Endothelial cell of umbilical vein (primary cell): ENCODE measurements around the gene ATAD2B. TPM values are rescaled to one million over a fixed set of nuclear protein-coding genes. Genes with fewer than 3 reads are reported as not detected.

ENCODE experiments used
- BruUV-seq: library from RNA; stranded (reverse); fragments of 400-500 nt; replicated peaks from 2 replicates; lab custom pipeline; 2021; lab: Mats Ljungman, UMichigan
- CTCF ChIA-PET: fragments of 300-600, 350-600 bp; sonication (Branson Sonifier 250); formaldehyde crosslinking; loops from one replicate; lab custom pipeline; 2021; ENCODE audit warnings: antibody characterized with exemption, inconsistent platforms; lab: Charles Lee
- POLR2A ChIA-PET: fragments of 300-600, 350-600 bp; sonication (Branson Sonifier 250); formaldehyde crosslinking; loops from one replicate; lab custom pipeline; 2021; ENCODE audit warnings: antibody characterized with exemption, inconsistent platforms; lab: Charles Lee
- DNase-seq: peaks from one replicate; pipeline ENCODE4 v3.0.0-alpha.2; 2011; ENCODE audit warnings: low read depth, low spot score
- FAIRE-seq: peaks from 2 replicates; lab custom pipeline; 2011; peaks lifted over from hg19 to GRCh38; lab: Jason Lieb, UNC
- H2AFZ ChIP-seq: 2 replicates; pipeline ENCODE4 v1.6.0; 2012; ENCODE audit warnings: low read depth, low read length, control low read depth, inconsistent platforms
- H3K27ac ChIP-seq: 2 replicates; pipeline ENCODE4 v1.5.1; 2011; ENCODE audit warnings: low read depth, mild to moderate bottlenecking, control low read depth, low read length, moderate library complexity; ENCODE audit not compliant: insufficient read depth
- H3K27me3 ChIP-seq, 2 experiments: 2 replicates each; pipeline versions ENCODE4 v1.6.0 to v1.6.1; 2011; ENCODE audit warnings: low read length in 2 of 2, mixed read lengths in 1 of 2; ENCODE audit not compliant: control insufficient read depth in 2 of 2, insufficient read depth in 2 of 2
- H3K36me3 ChIP-seq, 2 experiments: 2 replicates in 1 of 2; 3 replicates in 1 of 2; pipeline ENCODE4 v1.5.1; 2011; ENCODE audit warnings: low read length in 2 of 2, mild to moderate bottlenecking in 1 of 2, moderate library complexity in 1 of 2; ENCODE audit not compliant: control insufficient read depth in 2 of 2, insufficient read depth in 2 of 2; ENCODE audit errors: extremely low read depth in 1 of 2
- H3K4me1 ChIP-seq: 3 replicates; pipeline ENCODE4 v1.5.1; 2011; ENCODE audit warnings: mild to moderate bottlenecking, low read length; ENCODE audit not compliant: control insufficient read depth, insufficient read depth; ENCODE audit errors: extremely low read depth
- H3K4me2 ChIP-seq: 2 replicates; pipeline ENCODE4 v1.6.1; 2011; ENCODE audit warnings: low read length, control low read depth, mixed read lengths; ENCODE audit not compliant: insufficient read depth
- H3K4me3 ChIP-seq, 3 experiments: fragments of 200-600 bp in 1 of 3; sonication (generic), shearing (Covaris generic) in 1 of 3; replicated peaks in 1 of 3; 2 replicates each; pipeline ENCODE4 v1.5.1; 2011 to 2016; ENCODE audit warnings: control low read depth in 3 of 3, low read length in 3 of 3, mild to moderate bottlenecking in 2 of 3, inconsistent platforms in 1 of 3, low read depth in 1 of 3, moderate library complexity in 1 of 3; ENCODE audit not compliant: insufficient read depth in 1 of 3
- H3K79me2 ChIP-seq: 2 replicates; pipeline ENCODE4 v1.6.0; 2012; ENCODE audit warnings: low read length, inconsistent platforms; ENCODE audit not compliant: control insufficient read depth, insufficient read depth
- H3K9ac ChIP-seq: replicated peaks from 2 replicates; pipeline ENCODE3; 2011; ENCODE audit warnings: low read length, control low read depth; ENCODE audit not compliant: insufficient read depth; ENCODE audit errors: extremely low read depth
- H3K9me1 ChIP-seq: replicated peaks from 3 replicates; pipeline ENCODE4 v1.6.0; 2011; ENCODE audit warnings: mild to moderate bottlenecking, low read length; ENCODE audit not compliant: control insufficient read depth, insufficient read depth; ENCODE audit errors: extremely low read depth
- H3K9me3 ChIP-seq: replicated peaks from 2 replicates; pipeline ENCODE4 v1.5.1; 2012; ENCODE audit warnings: low read length, inconsistent platforms; ENCODE audit not compliant: control insufficient read depth, insufficient read depth
- H4K20me1 ChIP-seq: replicated peaks from 2 replicates; pipeline ENCODE3; 2011; ENCODE audit warnings: mild to moderate bottlenecking, low read length; ENCODE audit not compliant: control insufficient read depth, insufficient read depth; ENCODE audit errors: extremely low read depth
- FOS ChIP-seq: IDR thresholded peaks from 2 replicates; pipeline ENCODE4 v1.6.1; 2011; ENCODE audit warnings: mild to moderate bottlenecking, low read length, moderate library complexity, borderline replicate concordance; ENCODE audit not compliant: insufficient read depth
- GATA2 ChIP-seq: IDR thresholded peaks from 2 replicates; pipeline ENCODE4 v1.7.0; 2011; ENCODE audit warnings: low read depth, mild to moderate bottlenecking, moderate library complexity, mixed read lengths, low read length; ENCODE audit not compliant: insufficient read length, insufficient read depth
- MYC ChIP-seq: IDR thresholded peaks from one replicate; pipeline ENCODE4 v1.6.1; 2011; ENCODE audit warnings: mild to moderate bottlenecking, low read depth, low read length
- POLR2A ChIP-seq: IDR thresholded peaks from 2 replicates; pipeline ENCODE4 v1.6.1; 2012; ENCODE audit warnings: low read depth, mild to moderate bottlenecking, control low read depth, low read length
- POLR2AphosphoS5 ChIP-seq: IDR thresholded peaks from 2 replicates; pipeline ENCODE4 v1.6.1; 2012; ENCODE audit warnings: low read depth, mild to moderate bottlenecking, control low read depth, low read length, moderate library complexity; ENCODE audit not compliant: insufficient read depth
- dilution Hi-C: fragments of 300-500 bp; cut with MboI; formaldehyde crosslinking; loops from one replicate; pipeline ENCODE4 v1.15.0; 2019; ENCODE audit warnings: low sequenced_read_pairs; ENCODE audit not compliant: extremely low pct_ligation_motif_present
- intact Hi-C: fragments of 100-400 bp; cut with micrococcal nuclease; formaldehyde crosslinking; loops from one replicate; pipeline ENCODE4 v1.10.0; 2022
- polyA plus RNA-seq, 4 experiments: library from polyadenylated mRNA; depleted of rRNA in 3 of 4; stranded (reverse) in 3 of 4; unstranded in 1 of 4; fragments of >200 nt; gene quantifications; 2 replicates each; pipeline versions ENCODE4 v1.2.1 to v1.2.3, GENCODE V29; 2011 to 2012; ENCODE audit warnings: missing spikeins in 1 of 4
- total RNA-seq: library from RNA; stranded (reverse); gene quantifications from 2 replicates; pipeline ENCODE4 v1.2.3, GENCODE V29; 2021
- TF ChIP-seq, protein P1 (sequence below): IDR thresholded peaks from 2 replicates; pipeline ENCODE4 v1.6.1; 2011; ENCODE audit not compliant: insufficient read depth, insufficient read length
- TF ChIP-seq, protein P2 (sequence below), 2 donors: IDR thresholded peaks; 1 replicate in 1 of 2; 2 replicates in 1 of 2; pipeline ENCODE4 v1.5.1; 2011; ENCODE audit warnings: low read length in 2 of 2, mild to moderate bottlenecking in 2 of 2, moderate library complexity in 2 of 2, control low read depth in 1 of 2, inconsistent platforms in 1 of 2, low read depth in 1 of 2; ENCODE audit not compliant: insufficient read depth in 1 of 2; ENCODE audit errors: extremely low read depth in 1 of 2

ATAD2B gene
- total and polyA plus RNA-seq, 2 donors (not counting 3 experiments of a cell fraction or from before 2014, with no cell fraction given) = 2.5 to 19.1 TPM

DNA sequence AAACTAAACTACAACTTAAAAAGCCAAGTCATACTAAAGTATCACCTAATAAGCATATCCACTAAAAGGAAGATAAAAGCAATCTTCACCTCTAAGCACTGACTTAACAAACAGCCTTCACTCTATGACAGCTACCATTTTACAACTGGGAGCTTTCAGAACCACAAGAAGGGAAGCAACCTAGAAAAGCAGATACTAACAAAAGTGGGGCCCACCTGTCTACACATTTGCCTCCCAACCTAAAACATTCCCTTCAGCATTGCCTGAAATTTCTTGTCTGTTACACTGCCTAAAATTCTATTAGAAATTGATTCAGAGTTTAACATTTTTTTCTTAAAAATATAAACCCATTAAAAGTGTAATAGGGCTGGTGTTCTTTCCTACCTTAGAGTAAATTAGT lies 172.0 kb downstream of the ATAD2B start:
- DNase-seq = no peak
- Histone ChIP-seq H3K27ac (no peak overlapping the region), H3K4me2 (no peak overlapping the region), H3K9me1 (no peaks in the 10 kb centered on the region), H3K4me1 (peaks cover 17% of the 10 kb centered on the region), H3K27me3 (no peaks in the 10 kb centered on the region), H2AFZ (no peak overlapping the region), H4K20me1 (no peaks in the 10 kb centered on the region), H3K4me3 (no peak overlapping the region), H3K9ac (no peak overlapping the region), H3K36me3 (peaks cover 0 to 3% of the 10 kb centered on the region in 2 experiments), H3K9me3 (no peaks in the 10 kb centered on the region), H3K79me2 (no peaks in the 10 kb centered on the region)
- TF ChIP-seq, protein P1, sequence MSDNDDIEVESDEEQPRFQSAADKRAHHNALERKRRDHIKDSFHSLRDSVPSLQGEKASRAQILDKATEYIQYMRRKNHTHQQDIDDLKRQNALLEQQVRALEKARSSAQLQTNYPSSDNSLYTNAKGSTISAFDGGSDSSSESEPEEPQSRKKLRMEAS = no peak
- TF ChIP-seq POLR2AphosphoS5 = no peak
- no peak for TF ChIP-seq GATA2
- no peak for TF ChIP-seq MYC
- TF ChIP-seq POLR2A = no peak
- TF ChIP-seq, protein P2, sequence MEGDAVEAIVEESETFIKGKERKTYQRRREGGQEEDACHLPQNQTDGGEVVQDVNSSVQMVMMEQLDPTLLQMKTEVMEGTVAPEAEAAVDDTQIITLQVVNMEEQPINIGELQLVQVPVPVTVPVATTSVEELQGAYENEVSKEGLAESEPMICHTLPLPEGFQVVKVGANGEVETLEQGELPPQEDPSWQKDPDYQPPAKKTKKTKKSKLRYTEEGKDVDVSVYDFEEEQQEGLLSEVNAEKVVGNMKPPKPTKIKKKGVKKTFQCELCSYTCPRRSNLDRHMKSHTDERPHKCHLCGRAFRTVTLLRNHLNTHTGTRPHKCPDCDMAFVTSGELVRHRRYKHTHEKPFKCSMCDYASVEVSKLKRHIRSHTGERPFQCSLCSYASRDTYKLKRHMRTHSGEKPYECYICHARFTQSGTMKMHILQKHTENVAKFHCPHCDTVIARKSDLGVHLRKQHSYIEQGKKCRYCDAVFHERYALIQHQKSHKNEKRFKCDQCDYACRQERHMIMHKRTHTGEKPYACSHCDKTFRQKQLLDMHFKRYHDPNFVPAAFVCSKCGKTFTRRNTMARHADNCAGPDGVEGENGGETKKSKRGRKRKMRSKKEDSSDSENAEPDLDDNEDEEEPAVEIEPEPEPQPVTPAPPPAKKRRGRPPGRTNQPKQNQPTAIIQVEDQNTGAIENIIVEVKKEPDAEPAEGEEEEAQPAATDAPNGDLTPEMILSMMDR (IDR thresholded peaks at IDR 0.05; ENCODE audit: extremely low read depth in 1 of 2, insufficient read depth in 1 of 2, low read depth in 1 of 2, low read length in 2 of 2) = no peak
- no peak for TF ChIP-seq FOS
- no peak for FAIRE-seq
- ChIA-PET CTCF (no interaction called here), POLR2A (no interaction called here)
- intact Hi-C loops = loop anchor here (10.0 kb wide), 1 partner anchor 370 kb away; the partner anchor contains the start of gene KLHL29
- no TSS peak for BruUV-seq
- dilution Hi-C loops = no loop called here
